SH-SY5Y (cell line): Measurements from ENCODE around the gene FAM124B.

ENCODE experiments used
- GATA2 ChIP-seq: IDR thresholded peaks from 2 replicates; pipeline ENCODE4 v1.6.1; 2011; ENCODE audit warnings: mild to moderate bottlenecking, low read depth, low read length
- GATA3 ChIP-seq: IDR thresholded peaks from 2 replicates; pipeline ENCODE4 v1.6.1; 2011; ENCODE audit warnings: low read depth, mild to moderate bottlenecking, low read length, moderate library complexity

GRCh38 chr2:224410946-224411561 lies 9.1 kb upstream of the FAM124B start:
- TF ChIP-seq GATA3 (no peak), GATA2 (no peak)
